Occipital lobe (tissue), 2 donors: ENCODE data around the gene KRTAP9-7. TPM values are rescaled to one million over a fixed set of nuclear protein-coding genes. Genes with fewer than 3 reads are reported as not detected.

Source experiments
- DNase-seq: peaks from one replicate; lab custom pipeline; 2025; lab: John Stamatoyannopoulos, UW
- total RNA-seq: library from RNA; depleted of rRNA; stranded (reverse); fragments of >200 nt; gene quantifications from one replicate; pipeline ENCODE4 v1.2.3, GENCODE V29; 2014

Gene KRTAP9-7
- total RNA-seq, 1 donor from 2014 or later = not detected

- DNase-seq = no peak
Observed at GRCh38 chr17:41271858-41272257, 3.6 kb upstream of the KRTAP9-7 start.

GRCh38 chr17:41278176-41278955, 2.9 kb downstream of the KRTAP9-7 start:
- no peak for DNase-seq

DNA sequence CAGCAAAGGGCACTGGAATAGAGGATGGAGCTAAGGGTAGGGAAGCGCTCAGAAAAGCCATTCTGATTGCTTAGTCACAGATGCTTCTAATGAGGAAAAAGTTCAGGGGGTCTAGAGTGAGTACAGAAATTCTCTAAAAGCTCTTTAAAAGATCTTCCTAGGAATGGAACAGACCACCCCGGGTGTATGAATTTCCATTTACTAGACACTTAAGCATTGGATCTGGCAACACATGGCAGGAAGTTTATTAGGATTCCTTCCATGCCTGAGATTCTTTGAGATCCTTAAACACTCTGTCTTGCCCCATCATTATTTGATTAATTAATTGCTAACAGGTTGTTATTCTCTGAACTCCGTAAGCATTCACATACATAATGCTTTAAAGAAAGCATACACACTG, 8.5 kb downstream of the KRTAP9-7 start:
- DNase-seq = no peak

GRCh38 chr17:41284546-41284945, 9.0 kb downstream of the KRTAP9-7 start:
- DNase-seq = no peak

GRCh38 chr17:41287050-41287449, 11.6 kb downstream of the KRTAP9-7 start:
- no peak for DNase-seq

DNA sequence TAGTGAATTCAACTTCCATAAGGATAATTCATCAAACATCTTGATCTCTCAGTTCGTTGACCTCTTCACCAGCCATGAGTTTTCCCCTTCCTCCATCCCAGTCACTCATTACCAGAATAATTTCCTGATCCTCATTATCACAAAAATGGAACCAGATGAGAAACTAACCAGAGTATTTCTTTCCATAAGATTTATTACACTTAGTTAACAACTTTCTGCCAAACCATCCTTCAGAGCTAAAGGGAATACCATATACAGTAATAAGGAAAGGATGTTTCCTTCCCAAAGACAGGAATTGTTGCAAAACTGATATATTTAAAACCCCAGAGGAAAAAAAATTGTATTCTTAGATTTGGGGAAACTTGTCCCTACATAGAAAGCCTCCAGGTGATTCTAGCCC, 18.5 kb downstream of the KRTAP9-7 start:
- no peak for DNase-seq

DNA sequence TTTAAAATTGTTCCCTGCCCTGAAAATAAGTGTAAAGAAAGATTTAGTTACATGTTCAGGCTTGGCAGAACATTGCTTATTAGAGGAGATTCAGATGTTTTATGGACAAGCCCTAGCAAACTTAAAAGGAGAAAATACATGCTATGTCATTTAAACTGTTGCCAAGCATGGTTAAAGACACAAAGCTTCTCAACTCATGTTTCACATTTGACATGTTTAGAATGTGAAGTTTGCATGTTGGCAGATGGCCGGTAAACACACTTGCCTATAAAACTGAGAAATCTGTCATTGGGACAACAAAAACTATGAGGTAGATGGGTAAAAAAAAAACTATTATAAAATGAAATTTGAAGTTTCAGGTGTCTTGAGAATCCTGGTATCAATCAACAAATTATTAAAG, 21.3 kb downstream of the KRTAP9-7 start:
- no peak for DNase-seq

DNA sequence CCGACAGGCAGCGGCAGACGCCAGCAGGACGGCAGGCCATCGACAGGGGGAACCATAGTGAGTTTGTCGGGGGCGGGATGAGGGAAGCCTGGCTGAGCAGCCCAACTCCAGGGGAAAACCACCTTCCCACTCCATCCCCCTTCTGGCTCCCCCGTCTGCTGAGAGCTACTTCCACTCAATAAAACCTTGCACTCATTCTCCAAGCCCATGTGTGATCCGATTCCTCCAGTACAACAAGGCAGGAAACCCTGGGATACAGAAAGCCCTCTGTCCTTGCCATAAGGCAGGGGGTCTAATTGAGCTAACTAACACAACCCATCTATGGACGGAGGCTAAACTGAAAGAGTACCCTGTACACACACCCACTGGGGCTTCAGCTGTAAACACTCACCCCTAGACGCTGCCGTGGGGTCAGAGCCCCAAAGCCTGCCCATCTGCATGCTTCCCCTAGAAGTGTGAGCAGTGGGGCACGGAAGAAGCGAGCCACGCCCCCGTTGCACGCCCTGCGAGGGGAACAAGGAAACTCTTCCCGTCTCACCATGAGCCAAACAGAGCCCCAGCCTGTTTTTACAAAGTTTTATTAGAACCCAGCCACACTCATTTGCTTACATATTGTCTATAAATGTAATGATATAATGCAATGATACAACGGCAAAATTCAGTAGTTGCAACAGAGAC, 23.1 kb downstream of the KRTAP9-7 start:
- DNase-seq = no peak

GRCh38 chr17:41301204-41301790, 25.8 kb downstream of the KRTAP9-7 start:
- no peak for DNase-seq

- no peak for DNase-seq
Observed at GRCh38 chr17:41301916-41302901, 26.7 kb downstream of the KRTAP9-7 start, which contains the start of gene KRTAP29-1. Gene KRTAP29-1 (minus strand): TSS chr17:41302851. CDS start chr17:41302851, 0 bp downstream.

- no peak for DNase-seq
Observed at GRCh38 chr17:41302981-41303380, 27.5 kb downstream of the KRTAP9-7 start.

GRCh38 chr17:41304091-41304490, 28.6 kb downstream of the KRTAP9-7 start:
- DNase-seq = no peak

GRCh38 chr17:41307647-41308046, 32.1 kb downstream of the KRTAP9-7 start:
- DNase-seq = no peak

DNA sequence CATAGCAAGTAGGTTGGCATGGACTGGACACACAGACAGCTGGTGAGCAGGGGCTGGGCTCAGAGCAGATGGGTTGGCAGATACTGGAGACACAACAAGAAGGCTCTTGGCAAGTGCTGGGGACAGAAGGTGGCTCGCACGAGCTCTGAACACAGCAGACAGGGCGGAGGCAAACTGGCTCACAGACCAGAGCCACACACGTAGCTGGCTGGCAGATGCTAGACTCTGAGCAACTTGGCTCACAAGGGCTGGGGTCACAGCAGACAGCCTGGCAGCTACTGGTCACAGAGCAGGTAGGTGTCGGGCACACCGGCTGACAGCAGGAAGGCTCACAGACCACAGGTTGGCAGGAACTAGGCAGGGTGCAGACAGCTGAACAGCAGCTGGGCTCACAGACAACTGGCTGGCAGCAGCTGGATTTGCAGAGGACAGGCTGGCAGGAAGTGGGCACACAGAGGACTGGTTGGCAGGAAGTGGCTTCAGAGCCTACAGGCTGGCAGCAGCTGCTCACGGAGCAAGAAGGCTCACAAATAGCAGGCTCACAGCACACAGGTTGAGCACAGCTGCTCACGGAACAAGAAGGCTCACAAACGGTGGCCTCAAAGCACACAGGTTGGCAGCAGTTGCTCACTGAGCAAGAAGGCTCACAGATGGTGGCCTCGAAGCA, 32.9 kb downstream of the KRTAP9-7 start:
- peak; percentile 48 for DNase-seq

- no peak for DNase-seq
Observed at GRCh38 chr17:41308918-41309359, 33.4 kb downstream of the KRTAP9-7 start, which contains the start of gene KRTAP16-1. Gene KRTAP16-1 (minus strand): TSS chr17:41309309. CDS start chr17:41309253, 56 bp downstream.

DNA sequence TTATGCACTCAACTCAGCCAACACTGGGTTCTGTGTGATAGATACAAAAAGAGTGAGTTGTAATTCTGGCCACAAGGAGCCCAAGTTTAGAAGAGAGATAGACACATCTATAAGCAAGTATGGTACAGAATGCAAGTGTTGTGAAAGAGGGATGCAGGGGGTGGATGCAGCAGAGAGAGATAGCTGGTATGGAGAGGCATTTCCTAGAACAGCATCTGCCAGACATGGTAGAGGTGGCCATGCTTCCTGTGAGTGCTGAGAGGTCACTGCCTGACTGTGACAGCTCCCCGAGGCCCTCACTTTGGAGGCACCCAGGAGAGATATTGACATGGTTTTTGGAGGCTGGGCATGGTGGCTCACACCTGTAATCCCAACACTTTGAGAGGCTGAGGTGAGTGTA, 35.6 kb downstream of the KRTAP9-7 start:
- no peak for DNase-seq

DNA sequence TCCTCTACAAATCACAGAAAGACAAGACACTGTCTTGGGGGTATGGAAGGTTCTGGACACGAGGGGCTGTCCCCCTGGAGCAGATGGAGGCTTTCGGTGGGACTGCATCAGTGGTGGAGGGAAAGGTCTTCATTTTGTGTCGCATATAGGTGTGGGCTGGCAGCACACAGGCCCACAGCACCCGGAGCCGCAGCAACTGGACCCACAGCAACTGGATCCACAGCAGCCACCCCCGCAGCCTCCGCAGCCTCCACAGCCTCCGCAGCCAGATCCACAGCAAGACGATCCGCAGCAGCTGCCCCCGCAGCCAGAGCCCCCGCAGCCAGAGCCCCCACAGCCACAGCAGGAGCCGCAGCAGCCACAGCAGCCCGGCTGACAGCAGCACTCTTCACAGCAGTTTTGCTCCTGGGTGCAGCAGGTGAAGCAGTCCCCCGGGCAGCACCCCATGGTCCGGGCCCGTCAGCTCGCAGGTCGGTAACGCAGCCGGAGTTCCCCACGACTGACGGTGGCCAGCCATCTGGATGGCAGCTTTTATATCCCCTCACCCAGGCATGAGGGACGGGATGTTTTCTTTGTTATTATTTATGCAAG, 39.8 kb downstream of the KRTAP9-7 start, which contains the start of gene KRTAP17-1:
KRTAP17-1 (minus strand) TSS at position 507 of the 591 bp plus-strand sequence; CDS start at position 447, 60 bp downstream.
- DNase-seq = no peak

DNA sequence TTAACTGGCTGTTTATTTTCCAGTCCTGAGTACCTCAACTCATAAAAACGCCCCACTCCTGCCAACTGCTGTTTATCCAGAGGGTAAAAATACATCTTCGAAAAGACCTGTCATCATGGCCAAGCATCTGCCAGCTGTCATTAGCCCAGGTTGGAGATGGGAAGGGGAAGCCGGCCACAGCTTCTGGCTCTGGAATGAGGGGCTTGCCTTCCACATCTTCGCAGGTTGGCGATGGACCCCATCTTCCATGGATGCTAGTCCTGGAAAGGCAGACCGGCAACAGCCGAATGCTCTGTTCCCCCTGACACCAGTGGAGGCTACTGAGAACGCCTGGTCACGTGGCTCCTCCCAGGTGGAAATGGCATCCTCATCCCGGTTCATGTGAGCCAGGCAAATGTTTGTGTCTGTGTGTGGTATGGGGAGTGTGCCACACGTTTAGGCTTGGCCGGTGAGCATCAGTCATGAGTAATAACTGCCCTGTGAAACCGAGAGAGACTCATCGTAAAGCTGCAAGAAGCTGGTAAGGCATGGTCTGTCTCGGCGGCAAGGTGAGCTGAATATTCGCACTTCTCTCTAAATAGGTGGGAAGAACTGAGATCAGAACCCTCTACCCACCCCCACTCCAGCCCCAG, 40.4 kb downstream of the KRTAP9-7 start:
- no peak for DNase-seq

DNA sequence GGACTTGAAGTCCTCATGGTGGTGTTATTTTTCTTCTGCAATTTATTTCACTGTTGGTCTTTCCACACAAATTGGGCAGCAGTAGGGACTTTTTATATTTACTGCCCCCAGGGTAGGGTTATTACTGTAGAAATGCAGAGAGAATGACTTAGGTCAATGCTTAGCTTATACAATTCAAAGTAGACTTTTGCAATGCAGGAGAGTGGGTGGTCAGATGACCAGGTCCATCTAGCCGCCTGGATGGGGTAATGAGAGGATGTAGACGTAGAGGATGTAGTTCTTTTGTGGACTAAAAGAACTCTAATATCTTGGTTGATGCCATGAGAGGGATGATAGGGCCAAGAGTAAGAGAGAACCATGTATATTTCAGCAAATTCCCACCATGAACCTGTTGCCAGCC, 42.7 kb downstream of the KRTAP9-7 start:
- no peak for DNase-seq
